Activated B cell treated with CpG ODN at 0.5 μM for 24 hours (primary cell): ENCODE data around the gene TMEM174. TPM values are rescaled to one million over a fixed set of nuclear protein-coding genes. Genes with fewer than 3 reads are reported as not detected.

Experiments used
- ATAC-seq: fragments of 200-7000 bp; cut with Tn5 transposase; one replicate; pipeline ENCODE4 v1.10.0; 2021; ENCODE audit warnings: low read depth, mild to moderate bottlenecking, moderate library complexity
- CTCF ChIA-PET: fragments of 350-600 bp; sonication (Branson Sonifier 250); formaldehyde crosslinking; loops from one replicate; lab custom pipeline; 2021; ENCODE audit warnings: antibody characterized with exemption; lab: Charles Lee
- POLR2A ChIA-PET: fragments of 350-600 bp; sonication (Branson Sonifier 250); formaldehyde crosslinking; loops from one replicate; lab custom pipeline; 2021; ENCODE audit warnings: antibody characterized with exemption; lab: Charles Lee
- DNase-seq: peaks from one replicate; pipeline ENCODE4 v3.0.0; 2022
- H3K27ac Mint-ChIP-seq: one replicate; pipeline ENCODE4 v1.8.0; 2020; ENCODE audit warnings: mixed read lengths
- H3K27me3 Mint-ChIP-seq: one replicate; pipeline ENCODE4 v1.8.0; 2021; ENCODE audit warnings: mixed read lengths
- H3K36me3 Mint-ChIP-seq: one replicate; pipeline ENCODE4 v1.8.0; 2021; ENCODE audit warnings: low read depth, mixed read lengths
- H3K4me1 Mint-ChIP-seq: one replicate; pipeline ENCODE4 v1.8.0; 2021; ENCODE audit warnings: mixed read lengths
- H3K4me3 Mint-ChIP-seq: one replicate; pipeline ENCODE4 v1.8.0; 2020; ENCODE audit warnings: mild to moderate bottlenecking, mixed read lengths
- H3K9me3 Mint-ChIP-seq: one replicate; pipeline ENCODE4 v1.8.0; 2020; ENCODE audit warnings: mixed read lengths
- CTCF ChIP-seq: fragments of 200-600 bp; IDR thresholded peaks from one replicate; pipeline ENCODE4 v1.8.0; 2022; ENCODE audit warnings: antibody characterized with exemption, mild to moderate bottlenecking
- intact Hi-C: fragments of 100-400 bp; cut with micrococcal nuclease; formaldehyde crosslinking; loops from one replicate; pipeline ENCODE4 v1.15.1; 2024
- total RNA-seq: library from RNA; stranded (reverse); gene quantifications from 2 replicates; pipeline ENCODE4 v1.2.3, GENCODE V29; 2022

TMEM174 gene
- total RNA-seq, 1 donor from 2014 or later, result not detected

DNA sequence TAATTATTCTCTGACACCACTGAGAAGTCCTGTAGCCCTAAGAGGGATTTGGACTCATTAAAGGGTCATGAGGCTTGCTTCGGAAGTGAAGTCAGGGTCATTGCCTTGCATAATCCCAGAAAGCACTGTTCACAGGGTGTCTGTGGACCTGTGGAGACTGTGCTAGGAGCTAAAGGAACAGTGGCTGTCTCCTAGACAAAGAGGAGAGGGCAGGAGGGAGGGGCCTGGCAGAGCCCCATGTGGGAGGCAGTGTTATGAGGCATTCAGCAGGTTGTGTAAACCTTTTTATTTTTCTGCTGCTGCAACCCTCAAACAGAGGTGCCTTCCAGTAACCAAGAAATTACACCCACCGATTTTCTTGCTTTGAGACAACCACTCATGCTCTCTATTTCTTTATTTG is 3.3 kb downstream of the TMEM174 start:
- no peak for TF ChIP-seq CTCF
- ATAC-seq, result no peak
- intact Hi-C loops, result no loop called here
- Mint-ChIP-seq H3K27ac (no peak overlapping the region), H3K36me3 (no peaks in the 10 kb centered on the region), H3K4me1 (peaks cover 3% of the 10 kb centered on the region), H3K27me3 (peaks cover 36% of the 10 kb centered on the region), H3K4me3 (no peak overlapping the region), H3K9me3 (no peaks in the 10 kb centered on the region)
- no peak for DNase-seq
- ChIA-PET POLR2A (no interaction called here), CTCF (no interaction called here)

DNA sequence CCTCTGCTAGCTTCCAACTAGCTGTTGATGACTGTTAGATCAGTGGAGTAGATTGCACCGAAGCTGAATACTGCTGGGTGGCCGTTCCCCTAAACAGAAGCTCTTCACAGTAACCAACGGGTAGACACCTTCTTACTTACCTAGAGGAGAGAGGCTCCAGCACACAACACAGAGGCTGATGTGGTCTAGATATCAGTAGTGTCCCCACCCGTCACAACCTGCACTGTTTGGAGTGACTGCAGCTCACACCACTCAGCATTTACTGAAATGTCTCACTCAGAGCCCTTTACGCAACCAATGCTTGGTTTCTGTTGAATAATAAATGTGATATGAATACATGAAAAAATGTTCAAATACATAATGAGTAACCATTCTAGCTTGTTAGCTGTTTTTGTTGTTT is 5.3 kb downstream of the TMEM174 start:
- CTCF ChIA-PET, result no interaction called here
- no peaks in the 10 kb centered on the region for H3K9me3 Mint-ChIP-seq
- DNase-seq, result no peak
- H3K4me3 Mint-ChIP-seq, result no peak overlapping the region
- TF ChIP-seq CTCF, result no peak
- H3K27ac Mint-ChIP-seq, result no peak overlapping the region
- no peaks in the 10 kb centered on the region for H3K36me3 Mint-ChIP-seq
- intact Hi-C loops, result no loop called here
- peaks cover 3% of the 10 kb centered on the region for H3K4me1 Mint-ChIP-seq
- POLR2A ChIA-PET, result no interaction called here
- peaks cover 39% of the 10 kb centered on the region for H3K27me3 Mint-ChIP-seq
- ATAC-seq, result no peak

- intact Hi-C loops, result no loop called here
- Mint-ChIP-seq H3K4me3 (no peak overlapping the region), H3K27ac (no peak overlapping the region), H3K9me3 (peaks cover 4% of the 10 kb centered on the region), H3K4me1 (no peaks in the 10 kb centered on the region), H3K27me3 (peaks cover 31% of the 10 kb centered on the region), H3K36me3 (no peaks in the 10 kb centered on the region)
- POLR2A ChIA-PET, result no interaction called here
- ATAC-seq (no peak), DNase-seq (no peak)
- TF ChIP-seq CTCF, result no peak
- CTCF ChIA-PET, result no interaction called here
Measured at GRCh38 chr5:73179730-73180129, 6.7 kb downstream of the TMEM174 start.

GRCh38 chr5:73180566-73180965 is 7.6 kb downstream of the TMEM174 start:
- ChIA-PET CTCF (no interaction called here), POLR2A (no interaction called here)
- Mint-ChIP-seq H3K27ac (no peak overlapping the region), H3K36me3 (no peaks in the 10 kb centered on the region), H3K27me3 (peaks cover 29% of the 10 kb centered on the region), H3K4me3 (no peak overlapping the region), H3K4me1 (no peaks in the 10 kb centered on the region), H3K9me3 (peaks cover 6% of the 10 kb centered on the region)
- ATAC-seq (no peak), DNase-seq (no peak)
- TF ChIP-seq CTCF, result no peak
- intact Hi-C loops, result no loop called here

DNA sequence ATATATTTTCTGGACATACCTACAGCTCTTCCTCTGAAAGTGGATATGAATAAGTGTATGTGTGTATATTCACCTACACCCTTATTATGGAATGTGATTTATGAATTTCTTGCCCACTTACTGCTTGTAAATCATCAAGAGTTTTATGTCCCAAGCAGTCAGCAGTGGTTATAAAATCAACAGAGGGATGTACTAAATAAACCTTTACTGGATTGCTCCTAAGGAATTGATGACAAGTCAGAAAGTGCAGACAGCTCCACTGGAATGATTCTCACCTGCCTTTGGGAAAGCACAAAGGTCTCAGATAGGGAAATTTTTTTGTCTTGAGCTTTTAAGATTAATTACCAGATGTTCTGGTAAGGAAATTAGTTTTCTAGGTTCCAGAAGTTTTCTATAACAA is 9.3 kb downstream of the TMEM174 start:
- Mint-ChIP-seq H3K36me3 (no peaks in the 10 kb centered on the region), H3K27me3 (peaks cover 20% of the 10 kb centered on the region), H3K4me1 (no peaks in the 10 kb centered on the region), H3K9me3 (peaks cover 6% of the 10 kb centered on the region), H3K4me3 (no peak overlapping the region), H3K27ac (no peak overlapping the region)
- ATAC-seq (no peak), DNase-seq (no peak)
- CTCF ChIA-PET, result no interaction called here
- intact Hi-C loops, result no loop called here
- POLR2A ChIA-PET, result no interaction called here
- no peak for TF ChIP-seq CTCF
